Naive thymus-derived CD8-positive, alpha-beta T cell (primary cell): ENCODE data around the gene FCN2. TPM values are rescaled to one million over a fixed set of nuclear protein-coding genes. Genes with fewer than 3 reads are reported as not detected.

Experiments used
- ATAC-seq, 2 donors: fragments of 150-1000 bp; cut with Tn5 transposase in 1 of 2; sonication (Bioruptor Pico), chemical (Tn5 transposase) in 1 of 2; 1 replicate in 1 of 2; 2 replicates in 1 of 2; pipeline ENCODE4 v1.10.0; 2021; ENCODE audit warnings: mild to moderate bottlenecking in 2 of 2, moderate library complexity in 2 of 2
- POLR2A ChIA-PET: fragments of 350-600 bp; sonication (Branson Sonifier 250); formaldehyde crosslinking; loops from one replicate; lab custom pipeline; 2021; ENCODE audit warnings: antibody characterized with exemption; lab: Charles Lee
- DNase-seq, 10 donors: peaks; one replicate each; pipeline versions ENCODE4 v3.0.0 to v3.0.0-alpha.2; 2020 to 2022
- H3K27ac Mint-ChIP-seq, 10 donors: one replicate each; pipeline ENCODE4 v1.8.0; 2020 to 2022; ENCODE audit warnings: mild to moderate bottlenecking in 10 of 10, mixed read lengths in 10 of 10, moderate library complexity in 4 of 10, inconsistent platforms in 1 of 10
- H3K27me3 Mint-ChIP-seq, 5 donors: one replicate each; pipeline ENCODE4 v1.8.0; 2021 to 2022; ENCODE audit warnings: mixed read lengths in 5 of 5
- H3K36me3 Mint-ChIP-seq, 3 donors: one replicate each; pipeline ENCODE4 v1.8.0; 2020 to 2022; ENCODE audit warnings: mixed read lengths in 3 of 3, mild to moderate bottlenecking in 2 of 3, inconsistent platforms in 1 of 3
- H3K4me1 Mint-ChIP-seq, 4 donors: one replicate each; pipeline ENCODE4 v1.8.0; 2021 to 2022; ENCODE audit warnings: mixed read lengths in 4 of 4
- H3K4me3 Mint-ChIP-seq, 10 donors: one replicate each; pipeline ENCODE4 v1.8.0; 2020 to 2022; ENCODE audit warnings: mild to moderate bottlenecking in 10 of 10, mixed read lengths in 10 of 10, moderate library complexity in 6 of 10, inconsistent platforms in 1 of 10
- H3K9me3 Mint-ChIP-seq, 9 donors: one replicate each; pipeline ENCODE4 v1.8.0; 2020 to 2022; ENCODE audit warnings: mixed read lengths in 9 of 9, mild to moderate bottlenecking in 3 of 9, inconsistent platforms in 1 of 9, moderate library complexity in 1 of 9
- polyA plus RNA-seq, 3 donors: library from polyadenylated mRNA; unstranded; fragments of 300-500 nt; fragmentation: Illumina TruSeq; gene quantifications; one replicate each; pipeline ENCODE4 v1.2.3, GENCODE V29; 2021
- total RNA-seq, 8 experiments: library from RNA in 2 of 8; stranded (reverse) in 2 of 8; gene quantifications; one replicate each; pipeline ENCODE4 v1.2.3 and lab custom pipeline; 2021 to 2026

The FCN2 gene
- total and polyA plus RNA-seq, 5 experiments from 2014 or later = not detected

- ATAC-seq = no peak
Measured at GRCh38 chr9:134863941-134864820, 16.4 kb upstream of the FCN2 start.

GRCh38 chr9:134864821-134865190 lies 15.8 kb upstream of the FCN2 start:
- no peak overlapping the region for H3K27ac Mint-ChIP-seq
- no peak overlapping the region for H3K4me3 Mint-ChIP-seq
- DNase-seq = no peak
- peaks cover 0 to 5% (median 0%) of the 10 kb centered on the region in 4 donors for H3K4me1 Mint-ChIP-seq
- no peak for ATAC-seq
- peaks cover 0 to 7% (median 0%) of the 10 kb centered on the region in 3 donors for H3K36me3 Mint-ChIP-seq
- POLR2A ChIA-PET = no interaction called here
- H3K9me3 Mint-ChIP-seq = peaks cover 0 to 14% (median 2%) of the 10 kb centered on the region in 9 donors
- peaks cover 0 to 5% (median 2%) of the 10 kb centered on the region in 5 donors for H3K27me3 Mint-ChIP-seq

More at GRCh38 chr9:134863941-134864820, 16.4 kb upstream of the FCN2 start:
- H3K27ac Mint-ChIP-seq = peak overlapping the region in 1 of 10 donors; percentile 49
- POLR2A ChIA-PET = no interaction called here
- H3K36me3 Mint-ChIP-seq = peaks cover 0 to 7% (median 0%) of the 10 kb centered on the region in 3 donors
- peaks cover 0 to 5% (median 2%) of the 10 kb centered on the region in 5 donors for H3K27me3 Mint-ChIP-seq
- no peak for DNase-seq
- H3K9me3 Mint-ChIP-seq = peaks cover 0 to 16% (median 2%) of the 10 kb centered on the region in 9 donors
- H3K4me1 Mint-ChIP-seq = peaks cover 0 to 3% (median 0%) of the 10 kb centered on the region in 4 donors
- no peak overlapping the region for H3K4me3 Mint-ChIP-seq

- DNase-seq (no peak), ATAC-seq (no peak)
- H3K4me3 Mint-ChIP-seq = no peak overlapping the region
- peaks cover 0 to 2% (median 0%) of the 10 kb centered on the region in 5 donors for H3K27me3 Mint-ChIP-seq
- peaks cover 0 to 7% (median 0%) of the 10 kb centered on the region in 4 donors for H3K4me1 Mint-ChIP-seq
- POLR2A ChIA-PET = no interaction called here
- H3K36me3 Mint-ChIP-seq = no peaks in the 10 kb centered on the region
- H3K9me3 Mint-ChIP-seq = peaks cover 0 to 6% (median 0%) of the 10 kb centered on the region in 9 donors
- peak overlapping the region in 1 of 10 donors; percentile 5 for H3K27ac Mint-ChIP-seq
Measured at GRCh38 chr9:134867917-134868750, 12.5 kb upstream of the FCN2 start.

- H3K36me3 Mint-ChIP-seq = no peaks in the 10 kb centered on the region
- no peak for DNase-seq
- ATAC-seq = no peak
- peaks cover 0 to 2% (median 0%) of the 10 kb centered on the region in 5 donors for H3K27me3 Mint-ChIP-seq
- H3K4me1 Mint-ChIP-seq = peaks cover 0 to 7% (median 0%) of the 10 kb centered on the region in 4 donors
- no peak overlapping the region for H3K4me3 Mint-ChIP-seq
- peaks cover 0 to 7% (median 0%) of the 10 kb centered on the region in 9 donors for H3K9me3 Mint-ChIP-seq
- H3K27ac Mint-ChIP-seq = no peak overlapping the region
- POLR2A ChIA-PET = no interaction called here
Measured at GRCh38 chr9:134868751-134869553, 11.7 kb upstream of the FCN2 start.

- Mint-ChIP-seq H3K4me3 (no peak overlapping the region), H3K27ac (no peak overlapping the region), H3K9me3 (peaks cover 0 to 7% (median 0%) of the 10 kb centered on the region in 9 donors), H3K27me3 (peaks cover 0 to 2% (median 0%) of the 10 kb centered on the region in 5 donors), H3K4me1 (peaks cover 0 to 7% (median 0%) of the 10 kb centered on the region in 4 donors), H3K36me3 (no peaks in the 10 kb centered on the region)
- POLR2A ChIA-PET = no interaction called here
- DNase-seq (no peak), ATAC-seq (no peak)
Measured at GRCh38 chr9:134869554-134870300, 10.9 kb upstream of the FCN2 start.

- no peak overlapping the region for H3K27ac Mint-ChIP-seq
- POLR2A ChIA-PET = no interaction called here
- ATAC-seq = no peak
- H3K27me3 Mint-ChIP-seq = peaks cover 0 to 2% (median 0%) of the 10 kb centered on the region in 5 donors
- H3K4me3 Mint-ChIP-seq = no peak overlapping the region
- H3K36me3 Mint-ChIP-seq = no peaks in the 10 kb centered on the region
- H3K4me1 Mint-ChIP-seq = peaks cover 0 to 7% (median 0%) of the 10 kb centered on the region in 4 donors
- peaks cover 0 to 7% (median 0%) of the 10 kb centered on the region in 9 donors for H3K9me3 Mint-ChIP-seq
- no peak for DNase-seq
Measured at GRCh38 chr9:134870301-134870694, 10.3 kb upstream of the FCN2 start.

GRCh38 chr9:134870746-134871662 lies 9.6 kb upstream of the FCN2 start:
- no peak for DNase-seq
- POLR2A ChIA-PET = no interaction called here
- Mint-ChIP-seq H3K9me3 (peaks cover 0 to 7% (median 0%) of the 10 kb centered on the region in 9 donors), H3K4me1 (peaks cover 0 to 7% (median 0%) of the 10 kb centered on the region in 4 donors), H3K27me3 (peaks cover 0 to 2% (median 0%) of the 10 kb centered on the region in 5 donors), H3K36me3 (no peaks in the 10 kb centered on the region), H3K27ac (no peak overlapping the region), H3K4me3 (no peak overlapping the region)
- no peak for ATAC-seq

- no peak for ATAC-seq
- peaks cover 0 to 2% (median 0%) of the 10 kb centered on the region in 5 donors for H3K27me3 Mint-ChIP-seq
- no peaks in the 10 kb centered on the region for H3K36me3 Mint-ChIP-seq
- DNase-seq = no peak
- H3K4me1 Mint-ChIP-seq = peaks cover 0 to 7% (median 0%) of the 10 kb centered on the region in 4 donors
- POLR2A ChIA-PET = no interaction called here
- H3K4me3 Mint-ChIP-seq = no peak overlapping the region
- no peak overlapping the region for H3K27ac Mint-ChIP-seq
- peaks cover 0 to 7% (median 0%) of the 10 kb centered on the region in 9 donors for H3K9me3 Mint-ChIP-seq
Measured at GRCh38 chr9:134871697-134872340, 8.8 kb upstream of the FCN2 start.

- POLR2A ChIA-PET = no interaction called here
- peaks cover 0 to 7% (median 0%) of the 10 kb centered on the region in 4 donors for H3K4me1 Mint-ChIP-seq
- H3K27ac Mint-ChIP-seq = no peak overlapping the region
- DNase-seq = no peak
- H3K27me3 Mint-ChIP-seq = peaks cover 0 to 2% (median 0%) of the 10 kb centered on the region in 5 donors
- ATAC-seq = no peak
- peaks cover 0 to 7% (median 0%) of the 10 kb centered on the region in 9 donors for H3K9me3 Mint-ChIP-seq
- H3K4me3 Mint-ChIP-seq = no peak overlapping the region
- no peaks in the 10 kb centered on the region for H3K36me3 Mint-ChIP-seq
Measured at GRCh38 chr9:134872482-134873231, 8.0 kb upstream of the FCN2 start.

GRCh38 chr9:134875371-134875770 lies 5.2 kb upstream of the FCN2 start:
- Mint-ChIP-seq H3K27ac (no peak overlapping the region), H3K36me3 (no peaks in the 10 kb centered on the region), H3K27me3 (peaks cover 0 to 8% (median 4%) of the 10 kb centered on the region in 5 donors), H3K4me3 (no peak overlapping the region), H3K4me1 (peaks cover 0 to 2% (median 0%) of the 10 kb centered on the region in 4 donors), H3K9me3 (peaks cover 0 to 7% (median 0%) of the 10 kb centered on the region in 9 donors)
- DNase-seq = no peak
- ATAC-seq = no peak
- POLR2A ChIA-PET = no interaction called here
